NCI-H2196 (cell line): Measurements from ENCODE around the gene ACKR1.

Experiments
- DNase-seq: peaks from one replicate; lab custom pipeline; 2025; ENCODE audit not compliant: unreplicated experiment; lab: John Stamatoyannopoulos, UW

ACKR1 gene, protein sequence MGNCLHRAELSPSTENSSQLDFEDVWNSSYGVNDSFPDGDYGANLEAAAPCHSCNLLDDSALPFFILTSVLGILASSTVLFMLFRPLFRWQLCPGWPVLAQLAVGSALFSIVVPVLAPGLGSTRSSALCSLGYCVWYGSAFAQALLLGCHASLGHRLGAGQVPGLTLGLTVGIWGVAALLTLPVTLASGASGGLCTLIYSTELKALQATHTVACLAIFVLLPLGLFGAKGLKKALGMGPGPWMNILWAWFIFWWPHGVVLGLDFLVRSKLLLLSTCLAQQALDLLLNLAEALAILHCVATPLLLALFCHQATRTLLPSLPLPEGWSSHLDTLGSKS

DNA sequence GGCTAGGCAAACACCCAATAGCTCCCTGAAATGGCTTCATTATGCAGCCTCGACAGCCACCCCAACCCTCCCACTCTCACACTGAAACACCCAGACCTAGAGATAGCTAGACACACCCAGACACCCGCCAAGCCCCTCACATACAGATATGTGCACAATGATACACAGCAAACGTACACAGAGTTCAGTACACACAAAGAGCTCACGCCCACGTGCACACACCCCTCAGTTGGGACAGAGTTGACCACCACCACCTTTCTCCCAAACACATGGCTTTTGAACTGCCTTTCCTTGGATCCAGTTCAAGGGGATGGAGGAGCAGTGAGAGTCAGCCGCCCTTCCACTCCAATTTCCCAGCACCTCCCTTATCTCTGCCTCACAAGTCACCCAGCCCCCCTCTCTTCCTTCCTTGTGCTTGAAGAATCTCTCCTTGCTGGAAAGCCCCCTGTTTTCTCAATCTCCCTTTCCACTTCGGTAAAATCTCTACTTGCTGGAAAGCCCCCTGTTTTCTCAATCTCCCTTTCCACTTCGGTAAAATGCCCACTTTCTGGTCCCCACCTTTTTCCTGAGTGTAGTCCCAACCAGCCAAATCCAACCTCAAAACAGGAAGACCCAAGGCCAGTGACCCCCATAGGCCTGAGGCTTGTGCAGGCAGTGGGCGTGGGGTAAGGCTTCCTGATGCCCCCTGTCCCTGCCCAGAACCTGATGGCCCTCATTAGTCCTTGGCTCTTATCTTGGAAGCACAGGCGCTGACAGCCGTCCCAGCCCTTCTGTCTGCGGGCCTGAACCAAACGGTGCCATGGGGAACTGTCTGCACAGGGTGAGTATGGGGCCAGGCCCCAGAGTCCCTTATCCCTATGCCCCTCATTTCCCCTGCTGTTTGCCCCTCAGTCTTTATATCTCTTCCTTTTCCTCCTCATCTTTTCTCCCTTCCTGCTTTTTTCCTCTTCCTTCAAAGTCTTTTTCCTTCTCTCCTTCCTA lies at the start of gene ACKR1:
ACKR1 (plus strand) TSS at position 715 of the 981 bp plus-strand sequence; CDS start at position 800, 85 bp downstream.
- no peak for DNase-seq

DNA sequence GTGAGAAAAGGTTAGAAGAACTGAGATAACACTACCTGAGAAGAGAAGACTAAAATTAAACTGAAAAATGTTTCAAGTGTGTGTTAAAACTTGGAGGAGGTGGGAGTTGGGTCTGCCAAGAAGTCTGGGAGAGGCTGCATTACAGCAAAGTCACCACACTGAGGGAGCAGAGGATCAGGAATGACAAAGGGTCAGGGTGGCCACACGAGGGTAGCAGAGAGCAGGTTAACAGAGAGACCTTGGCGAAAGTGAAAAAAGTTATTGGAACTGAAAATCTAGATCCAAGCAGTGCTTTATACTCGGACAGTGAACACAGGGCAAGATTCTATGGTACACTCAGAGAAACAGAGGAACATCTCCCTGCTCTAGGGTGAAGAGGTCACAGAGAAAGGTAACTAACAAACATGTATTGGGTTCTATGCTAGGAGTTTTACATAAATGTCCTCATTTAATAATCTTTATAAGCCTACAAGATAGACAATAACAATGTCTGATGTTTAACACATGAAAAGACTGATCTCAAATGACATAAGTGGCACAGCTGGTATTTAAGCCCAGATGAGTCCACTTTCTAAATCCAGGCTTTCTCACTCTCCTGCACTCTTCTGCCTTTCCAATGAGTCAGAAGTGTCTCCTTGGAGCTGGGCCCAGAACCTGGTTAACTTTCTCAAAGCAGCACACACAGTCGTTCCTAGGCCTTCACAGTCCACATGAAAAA lies 43.5 kb upstream of the ACKR1 start:
- DNase-seq: peak; percentile 65

DNA sequence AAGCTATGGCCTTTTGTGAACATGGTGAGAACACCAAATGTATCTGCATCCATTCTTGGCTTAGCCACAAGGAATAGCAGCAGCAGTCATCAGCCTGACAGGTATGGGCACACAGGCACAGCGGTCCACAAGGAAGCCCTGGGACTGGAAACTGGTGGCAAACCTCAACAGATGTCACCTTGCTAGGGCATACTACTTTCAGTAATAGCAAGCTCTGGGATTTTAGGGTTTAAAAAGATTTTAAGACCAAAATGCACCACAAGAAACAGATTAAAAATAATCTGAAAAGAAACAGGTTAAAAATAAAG lies 43.0 kb upstream of the ACKR1 start:
- no peak for DNase-seq

DNA sequence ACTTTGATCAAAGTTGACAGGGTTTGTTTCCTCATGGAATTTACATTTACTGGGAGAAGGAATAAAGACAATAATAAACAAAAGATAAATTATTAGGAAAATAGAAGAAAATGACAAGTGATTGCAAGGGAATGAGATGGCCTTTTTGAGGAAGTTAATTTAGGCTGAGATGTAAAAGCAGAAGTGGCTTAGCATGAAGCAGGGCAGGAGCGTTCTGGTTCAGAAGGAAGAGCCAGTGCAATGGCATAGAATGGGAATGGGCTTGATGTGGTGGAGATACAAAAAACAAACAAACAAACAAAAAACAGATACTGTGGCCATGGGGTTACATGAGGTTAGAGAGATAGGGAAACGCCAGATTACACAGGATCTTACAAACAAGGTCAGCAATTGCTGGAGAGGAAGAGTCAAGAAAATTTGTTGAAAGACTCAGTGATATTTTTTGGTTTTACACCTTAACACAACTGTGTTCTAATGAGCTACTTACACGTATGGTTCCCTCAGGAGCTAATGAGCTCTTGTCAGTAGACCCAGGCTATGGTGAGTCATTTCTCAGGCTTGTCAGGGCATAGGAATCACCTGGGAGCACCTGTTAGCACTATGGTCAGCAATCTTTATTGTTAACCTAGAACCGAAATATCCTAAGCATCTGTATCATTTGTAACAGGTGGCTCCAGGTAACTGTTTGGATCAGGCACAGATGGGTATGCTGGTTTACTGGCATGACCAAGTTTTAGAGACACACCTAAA lies 42.0 kb upstream of the ACKR1 start:
- no peak for DNase-seq

DNA sequence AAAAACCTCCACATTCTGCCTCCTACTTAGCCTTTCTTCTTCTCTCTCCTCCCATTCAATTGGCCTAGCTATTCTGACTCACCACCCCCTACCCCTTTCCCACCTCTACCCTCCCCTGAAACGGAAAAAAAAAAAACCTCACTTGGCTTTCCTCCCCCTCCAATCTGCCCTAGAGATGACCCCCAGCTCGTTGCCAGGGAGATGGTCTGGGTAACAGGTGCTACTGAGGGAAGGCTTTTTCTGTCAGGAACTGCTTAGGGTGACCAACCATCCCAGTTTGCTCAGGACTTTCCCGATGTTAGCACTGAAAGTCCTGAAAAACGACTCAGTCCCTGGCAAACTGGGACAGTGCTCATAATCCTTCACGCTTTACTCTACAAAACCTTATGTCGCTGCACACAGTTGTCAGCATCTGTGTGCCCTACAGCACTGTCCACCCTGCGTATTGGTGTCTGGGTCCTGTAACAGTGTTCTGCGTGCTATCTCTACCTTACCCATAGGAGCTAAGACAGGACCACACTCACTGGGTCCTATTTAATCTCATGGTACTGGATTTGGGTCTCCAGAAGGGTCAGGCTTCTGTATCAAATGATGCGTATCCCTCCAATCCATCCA lies 41.0 kb upstream of the ACKR1 start:
- DNase-seq: no peak

DNA sequence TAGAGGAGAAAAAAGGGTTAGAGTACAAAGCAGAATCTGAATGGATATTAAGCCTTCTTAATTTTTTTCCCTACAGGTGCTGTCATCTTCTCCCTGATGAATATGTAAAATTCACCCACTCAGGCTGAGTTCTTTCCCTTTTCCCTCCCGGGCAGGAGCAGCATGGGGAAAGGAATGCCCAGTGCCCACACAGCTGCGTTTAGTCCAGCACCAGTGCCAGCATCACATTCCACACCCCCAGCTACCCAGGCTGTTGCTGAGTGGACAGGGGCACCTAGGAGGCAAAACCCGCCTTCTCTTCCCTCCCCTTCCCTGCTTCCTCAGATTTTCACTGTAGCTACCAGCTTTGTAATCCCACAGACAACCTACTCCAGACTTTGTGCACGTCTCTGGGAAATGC lies 36.6 kb upstream of the ACKR1 start:
- no peak for DNase-seq

DNA sequence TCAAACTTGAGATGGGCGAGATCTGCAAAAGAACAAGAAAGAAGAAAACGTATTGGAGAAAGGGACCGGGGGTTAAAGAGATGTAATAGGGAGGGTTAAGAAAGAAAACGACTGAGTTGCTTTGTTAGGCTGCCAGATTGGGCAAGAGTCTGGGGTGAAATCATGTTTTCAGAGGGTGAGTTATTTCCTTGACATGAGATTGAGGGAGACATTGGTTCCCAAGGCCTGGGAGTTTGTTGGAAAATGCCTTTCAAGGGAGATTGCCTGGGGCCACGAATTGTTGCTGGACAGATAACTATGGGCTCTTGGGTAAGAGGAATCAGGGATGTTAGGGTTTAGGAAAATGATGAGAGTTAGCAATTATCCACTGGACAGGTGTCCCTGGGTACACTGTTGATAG lies 34.0 kb upstream of the ACKR1 start:
- no peak for DNase-seq

DNA sequence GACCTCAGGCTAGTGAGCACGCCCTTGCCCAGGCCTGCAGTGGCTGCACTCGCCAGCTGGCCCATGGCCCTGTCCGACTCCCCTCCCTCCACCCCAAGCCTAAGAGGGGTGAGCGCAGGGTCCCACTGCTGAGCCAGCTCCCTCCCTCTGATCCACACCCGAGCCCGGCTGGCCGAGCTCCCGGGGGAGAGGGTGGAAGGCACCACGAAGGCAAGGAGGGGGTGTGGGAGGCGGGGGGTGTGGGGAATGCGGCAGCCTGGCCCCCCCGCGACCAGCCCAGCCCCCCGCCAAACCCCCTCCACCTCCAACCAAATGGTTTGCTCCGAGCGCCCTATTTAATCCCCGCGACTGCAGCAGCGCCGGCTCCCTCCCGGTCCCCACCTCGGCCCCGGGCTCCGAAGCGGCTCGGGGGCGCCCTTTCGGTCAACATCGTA lies 33.4 kb upstream of the ACKR1 start, which contains the start of gene CADM3:
CADM3 (plus strand) TSS at position 362 of the 434 bp plus-strand sequence. CDS start 151 bp downstream, outside the sequence.
- DNase-seq: no peak

DNA sequence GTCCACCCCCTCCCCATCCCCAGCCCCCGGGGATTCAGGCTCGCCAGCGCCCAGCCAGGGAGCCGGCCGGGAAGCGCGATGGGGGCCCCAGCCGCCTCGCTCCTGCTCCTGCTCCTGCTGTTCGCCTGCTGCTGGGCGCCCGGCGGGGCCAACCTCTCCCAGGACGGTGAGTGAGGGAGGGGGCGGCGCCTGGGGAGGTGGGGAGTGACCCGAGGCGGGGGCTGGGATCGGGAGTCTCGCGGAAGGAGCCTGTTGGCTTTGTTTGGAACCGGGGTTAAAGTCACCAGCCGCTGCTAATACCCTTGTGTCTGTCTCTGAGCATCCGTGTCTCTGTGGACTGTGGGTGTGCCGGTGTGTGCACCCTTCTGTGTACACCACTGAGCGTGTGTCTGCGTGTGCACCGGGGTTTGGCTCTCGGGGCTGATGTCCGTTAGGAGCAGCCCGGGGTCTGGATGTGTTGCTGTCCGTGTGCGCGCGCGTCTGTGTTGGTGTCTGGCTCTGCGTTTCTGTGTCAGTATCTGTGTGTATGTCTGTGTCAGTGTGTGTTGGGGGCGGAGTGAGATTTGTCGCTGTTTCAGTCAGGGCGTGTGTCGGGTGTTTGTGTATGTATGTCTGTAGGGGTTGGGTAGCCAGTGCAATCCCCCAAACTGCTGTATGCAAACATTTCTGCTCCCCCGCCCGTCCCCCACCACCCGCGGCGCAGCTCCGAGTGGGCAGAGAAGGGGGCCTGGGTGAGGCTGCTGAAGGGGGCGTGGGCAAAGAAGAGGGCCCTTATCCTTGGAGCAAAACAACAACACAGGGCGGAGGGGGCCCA lies 32.8 kb upstream of the ACKR1 start:
- DNase-seq: no peak

DNA sequence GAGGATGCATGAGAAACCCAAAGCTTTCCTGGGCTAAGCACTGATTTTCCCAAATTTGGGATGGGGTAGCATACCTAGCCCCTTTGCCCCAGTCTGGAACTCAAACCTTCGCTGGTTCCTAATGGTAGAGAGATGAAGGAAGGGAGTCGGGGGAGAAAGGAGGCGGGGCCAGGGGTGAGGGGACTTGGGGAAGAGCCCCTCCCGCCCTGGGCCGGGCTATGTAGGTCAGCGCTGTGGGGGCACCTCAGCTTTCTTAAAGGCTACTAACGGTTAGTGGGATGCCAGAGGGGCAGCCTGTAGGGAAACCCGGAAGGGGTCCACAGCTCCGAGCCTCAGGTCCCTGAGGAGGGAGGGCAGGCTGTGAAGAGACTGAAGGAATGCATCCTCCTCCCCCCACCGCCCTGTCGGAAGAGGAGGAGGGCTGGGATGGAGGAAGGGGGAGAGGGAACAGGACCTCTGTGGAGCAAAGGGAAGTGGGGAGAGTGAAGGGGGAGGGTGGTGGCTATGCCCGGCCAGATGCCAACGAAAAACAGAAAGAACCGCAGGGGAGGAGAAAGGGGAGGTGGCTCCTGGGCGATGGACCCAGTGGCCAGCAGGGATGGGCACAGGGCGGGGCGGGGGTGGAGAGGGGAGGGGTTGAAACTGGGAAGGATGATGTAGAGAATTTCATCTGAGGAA lies 31.9 kb upstream of the ACKR1 start:
- DNase-seq: no peak

DNA sequence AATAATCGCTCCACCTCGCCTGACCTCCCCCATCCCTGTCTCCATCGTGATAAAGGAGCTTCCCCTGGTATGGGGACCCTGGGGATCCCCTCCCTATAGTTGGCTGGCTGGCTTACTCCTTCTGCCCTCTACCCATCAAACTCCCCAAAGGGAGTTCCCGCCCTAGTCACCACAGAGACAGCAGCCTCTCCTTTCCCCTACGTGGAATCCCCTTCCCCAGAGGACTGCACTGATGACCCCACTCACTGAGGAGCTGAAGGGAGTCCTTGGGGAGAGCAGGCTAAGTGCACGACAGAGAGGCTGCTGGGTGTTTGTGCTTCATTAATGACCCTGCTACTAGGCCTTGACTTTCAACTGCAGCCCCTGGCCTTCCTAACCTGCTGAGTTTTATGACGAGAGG lies 31.4 kb upstream of the ACKR1 start:
- no peak for DNase-seq

DNA sequence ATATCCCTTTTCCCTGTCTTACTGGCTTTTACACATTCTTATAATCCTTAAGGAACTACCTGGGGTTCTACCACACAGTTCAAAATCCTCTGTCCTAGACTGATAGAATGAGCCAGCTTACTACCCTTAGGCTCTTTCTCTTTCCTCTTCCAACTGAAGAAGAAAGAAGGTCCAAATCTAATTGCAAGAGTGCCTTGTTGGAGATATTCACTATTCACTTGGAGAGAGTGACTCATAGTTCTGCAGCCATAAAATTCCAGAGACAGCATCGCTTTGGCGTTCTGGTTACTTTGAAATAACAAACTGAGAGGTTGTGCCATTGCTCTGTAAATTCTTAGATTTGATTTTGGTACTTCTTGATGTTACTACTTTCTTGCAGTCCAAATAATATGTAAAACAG lies 29.1 kb upstream of the ACKR1 start:
- DNase-seq: no peak

DNA sequence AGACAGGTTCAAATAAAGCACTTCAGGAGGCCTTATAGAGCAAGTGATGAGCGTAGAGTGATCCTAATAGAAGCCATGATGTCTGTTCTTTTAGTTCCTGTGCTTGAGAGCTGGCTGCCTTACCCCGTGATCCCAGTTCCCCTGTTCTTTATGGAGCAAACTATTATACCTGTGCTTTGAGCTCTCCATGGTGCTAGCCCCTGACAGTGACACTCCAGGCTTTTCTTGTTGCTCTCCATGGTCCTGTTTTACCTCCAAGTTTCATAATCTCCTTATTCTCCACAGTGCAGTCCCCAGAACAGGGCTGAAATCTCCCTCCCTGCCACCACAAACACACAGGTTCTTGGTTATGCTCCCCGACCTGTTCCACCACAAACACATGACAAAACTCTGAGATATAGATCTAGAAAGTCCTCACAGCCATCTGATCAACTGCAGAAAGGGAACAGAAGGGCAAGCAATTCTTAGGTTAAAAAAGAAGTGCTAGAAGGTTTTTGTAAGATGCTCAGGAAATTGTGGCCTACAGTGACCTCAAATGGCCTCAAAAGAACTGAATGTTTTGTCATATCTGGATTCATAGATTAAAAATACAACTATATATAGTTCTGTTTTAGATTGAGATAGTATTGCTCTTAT lies 27.3 kb upstream of the ACKR1 start:
- no peak for DNase-seq

DNA sequence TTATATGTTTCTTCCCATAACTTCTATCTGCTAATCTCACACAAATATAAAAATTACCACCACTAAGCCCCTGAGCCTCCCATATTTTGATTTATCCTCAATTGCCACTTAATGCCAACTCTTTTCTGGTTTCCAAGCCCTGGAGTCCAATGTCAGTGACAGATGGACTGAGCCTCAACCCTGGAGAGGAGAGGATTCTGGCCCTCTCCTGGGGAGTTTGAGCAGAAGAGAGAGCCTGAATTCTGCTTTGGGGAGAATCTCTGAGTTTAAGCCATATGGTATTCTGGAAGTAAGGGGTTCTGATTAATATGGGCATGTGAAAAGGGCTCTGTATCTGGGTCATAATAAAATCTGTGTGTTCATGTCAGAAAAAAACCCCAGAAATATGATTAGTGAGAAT lies 24.8 kb upstream of the ACKR1 start:
- no peak for DNase-seq

DNA sequence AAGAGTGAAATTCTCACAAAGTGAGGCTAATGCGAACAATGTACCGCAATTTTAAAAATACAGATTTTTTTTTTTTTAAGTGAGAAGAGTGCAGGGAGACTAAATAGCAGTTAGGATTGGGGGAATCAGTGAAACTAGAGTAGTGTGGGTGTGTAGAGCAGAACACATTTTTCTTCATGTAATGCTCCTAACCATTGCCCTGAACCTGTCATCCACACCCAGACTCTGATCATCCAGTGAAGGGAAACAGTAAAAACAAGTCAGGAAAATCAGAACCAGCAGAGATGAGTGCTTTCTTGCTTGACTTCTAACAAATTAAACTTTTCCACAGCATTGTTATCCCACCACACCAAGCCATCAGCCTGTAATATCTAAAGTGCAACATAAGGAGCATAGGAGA lies 24.2 kb upstream of the ACKR1 start:
- no peak for DNase-seq

DNA sequence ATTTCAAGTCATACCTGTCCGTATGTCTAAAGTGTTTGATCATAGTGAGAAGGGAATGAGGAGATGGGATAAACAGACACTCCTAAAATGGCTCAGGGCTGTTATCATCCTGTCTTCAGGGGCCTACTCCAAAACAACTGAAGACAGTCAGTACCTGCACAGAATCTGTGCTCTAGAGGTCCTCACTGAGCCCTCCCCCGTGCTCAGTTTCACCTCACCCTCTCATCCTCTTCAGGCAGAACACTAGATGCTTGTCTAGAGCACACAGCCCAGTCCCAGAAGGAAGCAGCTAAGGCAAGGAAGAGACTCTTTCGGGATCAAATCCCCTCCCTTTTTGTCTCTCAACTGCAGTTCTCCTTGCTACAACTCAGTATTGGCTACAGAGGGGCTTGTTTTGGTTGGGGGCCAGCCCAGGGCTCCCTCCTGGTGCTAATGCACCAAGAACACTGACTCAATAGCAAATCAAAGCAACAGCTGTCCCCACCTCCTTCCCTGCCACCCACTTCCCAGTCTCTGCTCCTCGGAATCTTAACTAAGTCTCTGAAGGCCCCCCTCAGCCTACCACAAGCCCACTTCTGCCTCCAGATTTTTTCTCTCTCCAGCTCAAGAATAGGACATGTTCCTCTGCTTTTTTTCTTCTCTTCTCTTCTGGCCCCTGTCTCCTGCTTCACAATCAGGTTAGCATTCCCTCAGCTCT lies 23.2 kb upstream of the ACKR1 start:
- no peak for DNase-seq

DNA sequence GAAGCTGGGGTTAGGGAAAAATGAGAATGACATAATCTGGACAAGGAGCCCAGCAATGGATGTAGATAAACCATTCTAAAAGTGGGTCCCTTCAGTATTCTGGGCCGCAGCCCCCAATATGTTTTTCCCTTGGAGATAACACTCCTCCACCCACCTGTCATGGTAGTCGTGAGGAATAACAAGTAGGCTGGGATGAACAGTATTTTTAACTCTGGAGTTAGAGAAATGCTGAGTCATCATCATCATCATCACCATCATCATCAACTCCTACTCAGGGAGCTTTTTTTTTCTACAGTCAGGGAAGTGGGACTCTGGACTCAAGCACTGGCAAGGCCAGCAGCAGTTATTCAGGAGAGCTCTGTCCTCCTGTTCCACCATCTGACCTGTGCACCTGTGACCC lies 20.5 kb upstream of the ACKR1 start:
- no peak for DNase-seq

DNA sequence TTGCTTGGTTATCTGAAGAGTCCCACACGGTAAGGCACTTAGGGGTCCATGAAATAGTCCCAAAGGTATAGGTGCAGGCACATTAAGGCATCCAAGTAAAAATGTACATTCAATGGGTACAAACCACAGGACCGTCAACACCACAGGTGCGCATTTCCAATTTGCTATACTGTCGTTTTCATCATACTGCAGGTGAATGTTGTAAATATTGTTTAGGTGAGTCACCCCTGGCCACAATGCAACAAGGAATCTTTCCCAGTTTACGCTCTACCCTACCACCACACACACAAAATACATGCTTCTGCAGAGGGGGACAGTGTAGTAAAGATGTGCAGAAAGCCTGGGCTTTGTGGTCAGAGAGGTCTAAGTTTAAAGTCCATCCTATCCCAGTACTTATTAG lies 19.6 kb upstream of the ACKR1 start:
- no peak for DNase-seq
